NB4 (cell line): Measurements from ENCODE around the gene RPL29.
"Not testable (repeated sequence)": the region's sequence is repeated elsewhere in the genome, so short reads cannot be mapped to it uniquely, and the experiment has no call there.

Experiments
- DNase-seq: peaks from one replicate; pipeline ENCODE4 v3.0.0; 2010; ENCODE audit warnings: low read depth
- H3K4me3 ChIP-seq: one replicate; pipeline ENCODE4 v1.5.1; 2011; ENCODE audit warnings: mild to moderate bottlenecking, low read depth, low read length, moderate library complexity
- MYC ChIP-seq: IDR thresholded peaks from 2 replicates; pipeline ENCODE4 v1.6.1; 2011; ENCODE audit warnings: low read depth, low read length
- POLR2A ChIP-seq: IDR thresholded peaks from 2 replicates; pipeline ENCODE4 v1.6.1; 2011; ENCODE audit warnings: mild to moderate bottlenecking; ENCODE audit not compliant: insufficient read length; ENCODE audit errors: extremely low read depth
- TF ChIP-seq, protein P1 (sequence below): IDR thresholded peaks from 2 replicates; pipeline ENCODE4 v1.6.1; 2011; ENCODE audit warnings: low read depth, low read length
- TF ChIP-seq, protein P2 (sequence below): IDR thresholded peaks from one replicate; pipeline ENCODE4 v1.5.1; 2012; ENCODE audit warnings: low read depth, low read length

RPL29 gene

GRCh38 chr3:52034651-52035050 lies 39.0 kb upstream of the RPL29 start:
- no peak overlapping the region for H3K4me3 ChIP-seq
- DNase-seq: no peak
- TF ChIP-seq, protein P1, sequence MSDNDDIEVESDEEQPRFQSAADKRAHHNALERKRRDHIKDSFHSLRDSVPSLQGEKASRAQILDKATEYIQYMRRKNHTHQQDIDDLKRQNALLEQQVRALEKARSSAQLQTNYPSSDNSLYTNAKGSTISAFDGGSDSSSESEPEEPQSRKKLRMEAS: no peak
- TF ChIP-seq, protein P2, sequence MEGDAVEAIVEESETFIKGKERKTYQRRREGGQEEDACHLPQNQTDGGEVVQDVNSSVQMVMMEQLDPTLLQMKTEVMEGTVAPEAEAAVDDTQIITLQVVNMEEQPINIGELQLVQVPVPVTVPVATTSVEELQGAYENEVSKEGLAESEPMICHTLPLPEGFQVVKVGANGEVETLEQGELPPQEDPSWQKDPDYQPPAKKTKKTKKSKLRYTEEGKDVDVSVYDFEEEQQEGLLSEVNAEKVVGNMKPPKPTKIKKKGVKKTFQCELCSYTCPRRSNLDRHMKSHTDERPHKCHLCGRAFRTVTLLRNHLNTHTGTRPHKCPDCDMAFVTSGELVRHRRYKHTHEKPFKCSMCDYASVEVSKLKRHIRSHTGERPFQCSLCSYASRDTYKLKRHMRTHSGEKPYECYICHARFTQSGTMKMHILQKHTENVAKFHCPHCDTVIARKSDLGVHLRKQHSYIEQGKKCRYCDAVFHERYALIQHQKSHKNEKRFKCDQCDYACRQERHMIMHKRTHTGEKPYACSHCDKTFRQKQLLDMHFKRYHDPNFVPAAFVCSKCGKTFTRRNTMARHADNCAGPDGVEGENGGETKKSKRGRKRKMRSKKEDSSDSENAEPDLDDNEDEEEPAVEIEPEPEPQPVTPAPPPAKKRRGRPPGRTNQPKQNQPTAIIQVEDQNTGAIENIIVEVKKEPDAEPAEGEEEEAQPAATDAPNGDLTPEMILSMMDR: no peak
- no peak for TF ChIP-seq MYC
- no peak for TF ChIP-seq POLR2A

- TF ChIP-seq MYC (no peak), POLR2A (no peak)
- TF ChIP-seq, protein P2: no peak
- TF ChIP-seq, protein P1: no peak
- no peak for DNase-seq
- no peak overlapping the region for H3K4me3 ChIP-seq
Measured at GRCh38 chr3:52034212-52034611, 38.5 kb upstream of the RPL29 start.

GRCh38 chr3:52033748-52034147 lies 38.1 kb upstream of the RPL29 start:
- not testable (repeated sequence) for DNase-seq, H3K4me3 ChIP-seq

GRCh38 chr3:52032702-52033408 lies 37.2 kb upstream of the RPL29 start:
- no peak overlapping the region for H3K4me3 ChIP-seq
- TF ChIP-seq, protein P1: no peak
- TF ChIP-seq MYC (no peak), POLR2A (no peak)
- TF ChIP-seq, protein P2: no peak
- DNase-seq: no peak

- DNase-seq: no peak
Measured at GRCh38 chr3:52031896-52032295, 36.2 kb upstream of the RPL29 start.

GRCh38 chr3:52030714-52031310 lies 35.1 kb upstream of the RPL29 start:
- H3K4me3 ChIP-seq: no peak overlapping the region
- TF ChIP-seq, protein P2: no peak
- TF ChIP-seq MYC (no peak), POLR2A (no peak)
- TF ChIP-seq, protein P1: no peak
- DNase-seq: no peak

More at GRCh38 chr3:52031896-52032295, 36.2 kb upstream of the RPL29 start:
- TF ChIP-seq, protein P1: no peak
- TF ChIP-seq POLR2A (no peak), MYC (no peak)
- TF ChIP-seq, protein P2: no peak
- no peak overlapping the region for H3K4me3 ChIP-seq
